Gastrocnemius medialis (tissue), 4 donors: ENCODE measurements around the gene ZNF516. TPM values are rescaled to one million over a fixed set of nuclear protein-coding genes. Genes with fewer than 3 reads are reported as not detected.

Experiments used
- ATAC-seq, 2 donors: fragments of 150-250 bp; one replicate each; pipeline ENCODE4 v1.9.1; 2016
- DNase-seq, 2 donors: peaks; one replicate each; pipeline ENCODE4 v3.0.0-alpha.2; 2019
- H3K27ac ChIP-seq, 4 donors: fragments of 200-600 bp; sonication (generic); 1 replicate in 1 of 4; 2 replicates in 3 of 4; pipeline ENCODE4 v1.5.1; 2016 to 2018; ENCODE audit warnings: mild to moderate bottlenecking in 2 of 4, moderate library complexity in 1 of 4
- H3K27me3 ChIP-seq, 3 donors: fragments of 200-600 bp; sonication (generic) in 2 of 3; 1 replicate in 1 of 3; 2 replicates in 2 of 3; pipeline versions ENCODE4 v1.5.1 to v1.6.0; 2016 to 2019; ENCODE audit warnings: mild to moderate bottlenecking in 1 of 3, moderate library complexity in 1 of 3
- H3K36me3 ChIP-seq, 2 donors: fragments of 200-600 bp; sonication (generic) in 1 of 2; one replicate each; pipeline ENCODE4 v1.5.1; 2017 to 2018
- H3K4me1 ChIP-seq, 2 donors: fragments of 200-600 bp; sonication (generic) in 1 of 2; one replicate each; pipeline ENCODE4 v1.5.1; 2016 to 2017; ENCODE audit warnings: mild to moderate bottlenecking in 2 of 2
- H3K4me3 ChIP-seq, 4 donors: fragments of 200-600 bp; sonication (generic) in 3 of 4; 1 replicate in 1 of 4; 2 replicates in 3 of 4; pipeline ENCODE4 v1.5.1; 2016 to 2019; ENCODE audit warnings: mild to moderate bottlenecking in 2 of 4
- H3K9me3 ChIP-seq, 3 donors: fragments of 200-600 bp; sonication (generic) in 2 of 3; 1 replicate in 1 of 3; 2 replicates in 2 of 3; pipeline ENCODE4 v1.5.1; 2016 to 2019
- POLR2A ChIP-seq, 2 donors: fragments of 450-650 bp; IDR thresholded peaks; one replicate each; pipeline ENCODE4 v1.6.1; 2017; ENCODE audit warnings: antibody characterized with exemption in 2 of 2, mild to moderate bottlenecking in 2 of 2, moderate library complexity in 2 of 2
- in situ Hi-C, 4 donors: fragments of 200-750 bp; cut with MboI; loops; one replicate each; pipeline versions ENCODE4 v1.15.0 to v1.8.0; 2017; ENCODE audit warnings: low sequenced_read_pairs in 4 of 4
- intact Hi-C: fragments of 100-400 bp; cut with DNase I; formaldehyde crosslinking; loops from one replicate; pipeline ENCODE4 v1.15.1; 2023; ENCODE audit warnings: low total_unique reads
- total RNA-seq, 4 donors: library from RNA; depleted of rRNA; stranded (reverse); fragments of >200 nt; gene quantifications; one replicate each; pipeline versions ENCODE4 v1.1.0 to v1.2.3, GENCODE V29; 2016
- TF ChIP-seq, protein P1 (sequence below), 5 experiments: fragments of 450-650 bp in 3 of 5; fragments of 200-600 bp in 2 of 5; sonication (generic) in 2 of 5; IDR thresholded peaks in 4 of 5; conservative IDR thresholded peaks in 1 of 5; 1 replicate in 4 of 5; 2 replicates in 1 of 5; pipeline ENCODE4 v1.5.1; 2016 to 2019; ENCODE audit warnings: antibody characterized with exemption in 5 of 5, mild to moderate bottlenecking in 3 of 5, moderate library complexity in 3 of 5

ZNF516 gene
- total RNA-seq, 4 donors from 2014 or later = 8.4 to 19.3 (median 12.4) TPM

DNA sequence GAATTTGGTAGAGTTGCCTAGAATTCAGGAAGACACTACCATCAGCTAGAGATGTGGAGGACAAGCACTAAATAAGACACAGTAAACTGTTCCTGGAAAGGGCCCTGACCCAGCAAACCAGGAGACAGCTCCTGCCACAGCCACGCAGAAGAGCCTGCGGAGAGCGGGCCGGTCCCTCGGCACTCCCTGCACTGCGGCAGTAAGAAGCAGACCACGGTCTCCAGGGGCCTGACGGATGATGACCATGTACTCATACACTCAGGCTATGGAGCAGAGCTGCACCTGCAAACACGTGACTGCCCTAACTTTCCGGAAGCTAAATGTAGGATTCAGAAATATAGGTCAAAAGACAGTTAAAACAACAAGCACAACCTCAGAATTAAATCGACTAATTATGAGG is 72.9 kb downstream of the ZNF516 start:
- in situ Hi-C loops (no loop called here), intact Hi-C loops (no loop called here)
- DNase-seq = peak in 1 of 2 donors; percentile 4
- Histone ChIP-seq H3K4me3 (no peak overlapping the region), H3K9me3 (no peaks in the 10 kb centered on the region), H3K27me3 (no peaks in the 10 kb centered on the region), H3K27ac (no peak overlapping the region), H3K4me1 (peaks cover 14 to 16% of the 10 kb centered on the region in 2 donors), H3K36me3 (no peaks in the 10 kb centered on the region)
- no peak for ATAC-seq
- TF ChIP-seq, protein P1, sequence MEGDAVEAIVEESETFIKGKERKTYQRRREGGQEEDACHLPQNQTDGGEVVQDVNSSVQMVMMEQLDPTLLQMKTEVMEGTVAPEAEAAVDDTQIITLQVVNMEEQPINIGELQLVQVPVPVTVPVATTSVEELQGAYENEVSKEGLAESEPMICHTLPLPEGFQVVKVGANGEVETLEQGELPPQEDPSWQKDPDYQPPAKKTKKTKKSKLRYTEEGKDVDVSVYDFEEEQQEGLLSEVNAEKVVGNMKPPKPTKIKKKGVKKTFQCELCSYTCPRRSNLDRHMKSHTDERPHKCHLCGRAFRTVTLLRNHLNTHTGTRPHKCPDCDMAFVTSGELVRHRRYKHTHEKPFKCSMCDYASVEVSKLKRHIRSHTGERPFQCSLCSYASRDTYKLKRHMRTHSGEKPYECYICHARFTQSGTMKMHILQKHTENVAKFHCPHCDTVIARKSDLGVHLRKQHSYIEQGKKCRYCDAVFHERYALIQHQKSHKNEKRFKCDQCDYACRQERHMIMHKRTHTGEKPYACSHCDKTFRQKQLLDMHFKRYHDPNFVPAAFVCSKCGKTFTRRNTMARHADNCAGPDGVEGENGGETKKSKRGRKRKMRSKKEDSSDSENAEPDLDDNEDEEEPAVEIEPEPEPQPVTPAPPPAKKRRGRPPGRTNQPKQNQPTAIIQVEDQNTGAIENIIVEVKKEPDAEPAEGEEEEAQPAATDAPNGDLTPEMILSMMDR (IDR thresholded peaks at IDR 0.05 in 4 of 5, conservative IDR thresholded peaks at IDR 0.05 in 1 of 5) = no peak
- TF ChIP-seq POLR2A (IDR thresholded peaks at IDR 0.05) = no peak

DNA sequence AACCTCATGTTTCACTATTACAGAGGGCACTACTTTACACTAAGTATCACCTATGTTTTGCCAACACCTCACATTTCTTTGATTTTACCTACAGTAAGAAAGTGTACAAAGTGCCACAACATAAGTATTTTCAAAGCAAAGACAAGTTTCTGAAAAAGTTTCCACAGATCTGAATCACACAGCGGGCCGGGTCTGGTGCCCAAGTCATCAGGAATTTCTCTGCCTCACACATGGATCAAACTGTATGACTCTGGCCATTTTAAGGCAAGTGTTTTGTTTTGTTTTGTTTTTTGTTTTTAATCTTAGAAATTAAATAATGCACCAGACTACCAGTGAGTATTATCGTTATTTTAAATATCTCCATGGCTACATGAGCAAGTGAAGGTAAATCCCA is 73.4 kb downstream of the ZNF516 start:
- H3K27me3 ChIP-seq = no peaks in the 10 kb centered on the region
- intact Hi-C loops = no loop called here

DNA sequence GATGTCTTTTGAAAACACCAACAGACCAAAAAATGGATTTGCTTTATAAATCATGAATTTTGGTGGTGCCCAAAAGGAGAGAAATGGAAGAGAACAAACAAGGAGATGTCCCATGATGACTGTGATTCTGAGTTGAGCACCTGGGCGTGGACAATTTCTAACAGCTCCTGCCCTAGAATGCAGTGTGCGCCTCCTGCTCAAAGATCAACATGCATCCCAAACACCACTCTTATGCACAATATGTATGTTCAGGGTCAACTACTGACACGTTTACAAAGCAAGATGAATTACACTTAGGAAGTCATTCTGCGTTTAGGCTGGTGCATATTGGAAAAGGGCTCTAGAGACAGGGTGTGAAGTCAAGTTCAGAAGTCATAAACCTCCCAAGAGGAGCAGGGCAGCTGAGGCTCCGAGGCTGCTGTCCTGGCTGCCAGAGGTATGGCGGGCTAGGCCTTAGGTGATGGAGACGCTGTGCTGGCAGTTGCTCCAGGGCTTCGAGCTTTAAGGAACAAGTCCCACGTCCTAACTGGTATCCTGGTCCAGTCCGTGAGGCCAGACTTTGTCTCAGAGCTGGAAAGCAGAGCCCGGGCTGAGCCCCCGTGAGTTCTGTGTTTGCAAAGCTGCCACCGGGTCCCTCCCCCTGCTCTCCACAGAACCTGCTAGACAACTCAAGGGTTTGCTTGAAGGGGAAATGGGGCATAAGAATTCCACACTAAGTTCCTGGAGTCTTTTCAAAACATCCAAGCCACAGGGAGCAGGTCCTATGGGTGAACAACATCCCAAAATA is 74.0 kb downstream of the ZNF516 start:
- Histone ChIP-seq H3K4me3 (no peak overlapping the region), H3K27ac (no peak overlapping the region), H3K27me3 (no peaks in the 10 kb centered on the region), H3K4me1 (peaks cover 16 to 19% of the 10 kb centered on the region in 2 donors), H3K9me3 (no peaks in the 10 kb centered on the region), H3K36me3 (no peaks in the 10 kb centered on the region)
- ATAC-seq = no peak
- DNase-seq = no peak
- in situ Hi-C loops (no loop called here), intact Hi-C loops (no loop called here)
- TF ChIP-seq, protein P1 (IDR thresholded peaks at IDR 0.05 in 4 of 5, conservative IDR thresholded peaks at IDR 0.05 in 1 of 5) = no peak
- TF ChIP-seq POLR2A (IDR thresholded peaks at IDR 0.05) = no peak

More for the DNA sequence above, 73.4 kb downstream of the ZNF516 start:
- DNase-seq (no peak), ATAC-seq (no peak)
- Histone ChIP-seq H3K36me3 (no peaks in the 10 kb centered on the region), H3K4me3 (no peak overlapping the region), H3K4me1 (peaks cover 16% of the 10 kb centered on the region in 2 donors), H3K9me3 (no peaks in the 10 kb centered on the region), H3K27ac (no peak overlapping the region)
- TF ChIP-seq POLR2A (IDR thresholded peaks at IDR 0.05) = no peak
- TF ChIP-seq, protein P1 (IDR thresholded peaks at IDR 0.05 in 4 of 5, conservative IDR thresholded peaks at IDR 0.05 in 1 of 5) = no peak
- in situ Hi-C loops = no loop called here

DNA sequence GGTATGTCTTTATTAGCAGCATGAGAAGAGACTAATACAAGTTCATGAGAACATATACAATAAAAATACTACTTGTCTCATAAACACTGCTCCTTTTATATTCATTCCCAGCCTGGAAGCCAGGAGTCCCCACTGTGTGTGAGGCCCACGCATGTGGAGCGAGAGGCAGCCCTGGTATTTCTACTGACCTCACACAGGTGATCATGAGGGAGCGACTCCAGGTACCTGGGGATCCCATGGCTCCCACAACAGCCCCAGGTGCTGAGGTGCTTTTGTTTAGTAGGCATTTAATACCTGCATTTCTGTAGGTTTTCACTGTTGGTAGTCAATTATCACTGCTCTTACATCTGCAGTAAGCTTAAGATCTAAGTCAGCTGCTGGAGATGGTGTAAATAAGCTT is 75.2 kb downstream of the ZNF516 start:
- no peak for TF ChIP-seq POLR2A (IDR thresholded peaks at IDR 0.05)
- TF ChIP-seq, protein P1 (IDR thresholded peaks at IDR 0.05 in 4 of 5, conservative IDR thresholded peaks at IDR 0.05 in 1 of 5) = no peak
- intact Hi-C loops = no loop called here
- H3K27ac ChIP-seq = no peak overlapping the region
- in situ Hi-C loops = no loop called here
- H3K36me3 ChIP-seq = no peaks in the 10 kb centered on the region
- no peaks in the 10 kb centered on the region for H3K9me3 ChIP-seq
- ATAC-seq (no peak), DNase-seq (no peak)
- no peaks in the 10 kb centered on the region for H3K27me3 ChIP-seq
- peaks cover 16 to 19% of the 10 kb centered on the region in 2 donors for H3K4me1 ChIP-seq
- no peak overlapping the region for H3K4me3 ChIP-seq
